H1 (cell line): ENCODE measurements around the gene FAT3. TPM values are rescaled to one million over a fixed set of nuclear protein-coding genes. Genes with fewer than 3 reads are reported as not detected.

Experiments
- ASH2L ChIP-seq: fragments of 200-600, 300-600 bp; sonication (generic); IDR thresholded peaks from one replicate; pipeline ENCODE4 v1.7.1; 2017; ENCODE audit warnings: low read length
- ATF2 ChIP-seq: IDR thresholded peaks from 2 replicates; pipeline ENCODE4 v1.6.1; 2012; ENCODE audit warnings: low read length, inconsistent platforms
- BACH1 ChIP-seq: IDR thresholded peaks from 2 replicates; pipeline ENCODE4 v1.6.1; 2012; ENCODE audit warnings: low read length, improper control_type of control experiment
- BCL11A ChIP-seq, 2 experiments: IDR thresholded peaks; one replicate each; pipeline ENCODE4 v1.6.1; 2011; ENCODE audit warnings: low read depth in 2 of 2, low read length in 2 of 2, mild to moderate bottlenecking in 2 of 2
- BRCA1 ChIP-seq: IDR thresholded peaks from 2 replicates; pipeline ENCODE4 v1.6.1; 2012; ENCODE audit warnings: low read depth, low read length, improper control_type of control experiment
- CEBPB ChIP-seq: IDR thresholded peaks from 2 replicates; pipeline ENCODE4 v1.6.1; 2012; ENCODE audit warnings: low read depth, low read length
- CHD1 ChIP-seq: IDR thresholded peaks from 2 replicates; pipeline ENCODE4 v1.6.1; 2012; ENCODE audit warnings: low read depth, low read length, improper control_type of control experiment
- KDM1A ChIP-seq: fragments of 200-600, 300-600 bp; sonication (generic); IDR thresholded peaks from 2 replicates; pipeline ENCODE4 v1.7.1; 2016; ENCODE audit warnings: mild to moderate bottlenecking, low read length, borderline replicate concordance
- KDM4A ChIP-seq: IDR thresholded peaks from one replicate; pipeline ENCODE4 v1.7.1; 2012; ENCODE audit warnings: low read depth, mild to moderate bottlenecking, moderate library complexity, low read length, inconsistent platforms; ENCODE audit not compliant: severe bottlenecking
- POLR2AphosphoS5 ChIP-seq: IDR thresholded peaks from 2 replicates; pipeline ENCODE4 v1.6.1; 2011; ENCODE audit warnings: low read depth, low read length
- RBBP5 ChIP-seq: IDR thresholded peaks from 2 replicates; pipeline ENCODE4 v1.7.1; 2012; ENCODE audit warnings: low read depth, mild to moderate bottlenecking, inconsistent platforms, low read length, moderate library complexity, borderline replicate concordance
- RNF2 ChIP-seq: fragments of 200-900, 300-1000 bp; sonication (generic); IDR thresholded peaks from 2 replicates; pipeline ENCODE4 v1.7.1; 2016; ENCODE audit warnings: borderline replicate concordance, low read depth, mild to moderate bottlenecking, antibody characterized with exemption, low read length; ENCODE audit not compliant: poor library complexity, severe bottlenecking; ENCODE audit errors: missing control alignments
- SIN3A ChIP-seq, 2 experiments: IDR thresholded peaks in 1 of 2; conservative IDR thresholded peaks in 1 of 2; 2 replicates each; pipeline ENCODE4 v1.6.1; 2011 to 2012; ENCODE audit warnings: low read length in 2 of 2, improper control_type of control experiment in 1 of 2, low read depth in 1 of 2, mild to moderate bottlenecking in 1 of 2
- SIRT6 ChIP-seq: IDR thresholded peaks from one replicate; pipeline ENCODE4 v1.7.1; 2012; ENCODE audit warnings: low read length, inconsistent platforms
- SIX5 ChIP-seq: IDR thresholded peaks from 2 replicates; pipeline ENCODE4 v1.6.1; 2011; ENCODE audit warnings: mild to moderate bottlenecking, low read depth, low read length
- SP4 ChIP-seq: IDR thresholded peaks from 2 replicates; pipeline ENCODE4 v1.6.1; 2012; ENCODE audit warnings: low read length, inconsistent platforms
- SRF ChIP-seq: IDR thresholded peaks from 2 replicates; pipeline ENCODE4 v1.6.1; 2011; ENCODE audit warnings: mild to moderate bottlenecking, low read depth, low read length, moderate library complexity
- TAF1 ChIP-seq: IDR thresholded peaks from 2 replicates; pipeline ENCODE4 v1.6.1; 2011; ENCODE audit warnings: mild to moderate bottlenecking, low read depth, low read length
- TAF7 ChIP-seq: optimal IDR thresholded peaks from 2 replicates; pipeline ENCODE3; 2011; ENCODE audit warnings: low read depth, mild to moderate bottlenecking, inconsistent platforms, low read length, moderate library complexity, borderline replicate concordance
- TBP ChIP-seq: IDR thresholded peaks from 2 replicates; pipeline ENCODE4 v1.6.1; 2011; ENCODE audit warnings: low read depth, low read length, improper control_type of control experiment
- polyA plus RNA-seq, 7 experiments: library from polyadenylated mRNA; depleted of rRNA in 3 of 7; stranded (reverse) in 5 of 7; unstranded in 2 of 7; fragments of >200 nt in 5 of 7; fragments of 200-250 nt in 2 of 7; gene quantifications; 1 replicate in 5 of 7; 2 replicates in 1 of 7; 4 replicates in 1 of 7; pipeline versions ENCODE4 v1.2.1 to v1.2.3, GENCODE V29; 2011 to 2013; ENCODE audit warnings: missing spikeins in 2 of 7, mixed read lengths in 2 of 7
- total RNA-seq: library from RNA; stranded (reverse); fragmentation: NEBNext Ultra II Directional; extraction: Animal tissue kit (Norgen Biotek cat#: 25700); gene quantifications from 2 replicates; pipeline ENCODE4 v1.2.1, GENCODE V29; 2021
- TF ChIP-seq, protein P1 (sequence below): IDR thresholded peaks from 2 replicates; pipeline ENCODE4 v1.6.1; 2011; ENCODE audit warnings: low read depth, mild to moderate bottlenecking, low read length; ENCODE audit not compliant: insufficient read depth
- TF ChIP-seq, protein P2 (sequence below): IDR thresholded peaks from 2 replicates; pipeline ENCODE4 v1.6.1; 2012; ENCODE audit warnings: inconsistent platforms

The FAT3 gene
- total and polyA plus RNA-seq, 2 of the 8 experiments (the other 6 are each of a cell fraction or from before 2014, with no cell fraction given), result 7.2 to 18.4 TPM

GRCh38 chr11:92224407-92225124 lies at the start of gene FAT3 (continued):
- TF ChIP-seq RBBP5 (peak; percentile 17; the same call in 1 of the 2 replicates), BRCA1 (no peak), SP4 (no peak), CEBPB (no peak), KDM4A (peak; percentile 5), POLR2AphosphoS5 (no peak; the same call in 1 of the 2 replicates), ATF2 (no peak), SIX5 (no peak), TAF7 (no peak), SIN3A (conservative IDR thresholded peaks at IDR 0.05 in 1 of 2, IDR thresholded peaks at IDR 0.05 in 1 of 2; ENCODE audit: low read depth in 1 of 2, low read length in 2 of 2) (no peak), BCL11A (IDR thresholded peaks at IDR 0.05; ENCODE audit: low read depth in 2 of 2, low read length in 2 of 2) (no peak), BACH1 (no peak), CHD1 (no peak), KDM1A (no peak), ASH2L (peak; percentile 51), TAF1 (peak; percentile 76), SIRT6 (no peak), SRF (no peak), RNF2 (no peak), TBP (no peak)
- TF ChIP-seq, protein P1, sequence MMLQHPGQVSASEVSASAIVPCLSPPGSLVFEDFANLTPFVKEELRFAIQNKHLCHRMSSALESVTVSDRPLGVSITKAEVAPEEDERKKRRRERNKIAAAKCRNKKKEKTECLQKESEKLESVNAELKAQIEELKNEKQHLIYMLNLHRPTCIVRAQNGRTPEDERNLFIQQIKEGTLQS, result no peak
- TF ChIP-seq, protein P2, sequence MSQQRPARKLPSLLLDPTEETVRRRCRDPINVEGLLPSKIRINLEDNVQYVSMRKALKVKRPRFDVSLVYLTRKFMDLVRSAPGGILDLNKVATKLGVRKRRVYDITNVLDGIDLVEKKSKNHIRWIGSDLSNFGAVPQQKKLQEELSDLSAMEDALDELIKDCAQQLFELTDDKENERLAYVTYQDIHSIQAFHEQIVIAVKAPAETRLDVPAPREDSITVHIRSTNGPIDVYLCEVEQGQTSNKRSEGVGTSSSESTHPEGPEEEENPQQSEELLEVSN, result no peak; the same call in 1 of the 2 replicates
